Left renal pelvis (tissue), 4 donors: ENCODE results near the gene SAC3D1. TPM values are rescaled to one million over a fixed set of nuclear protein-coding genes. Genes with fewer than 3 reads are reported as not detected.
A peak's percentile ranks its signal among the peaks of the same experiment; 100 is the strongest.
"Not testable (repeated sequence)": the region's sequence is repeated elsewhere in the genome, so short reads cannot be mapped to it uniquely, and the experiment has no call there.

Source experiments
- DNase-seq, 4 donors: peaks; one replicate each; pipeline ENCODE4 v3.0.0-alpha.2; 2013; ENCODE audit warnings: low read depth in 4 of 4, low spot score in 3 of 4
- polyA plus RNA-seq, 4 donors: library from polyadenylated mRNA; unstranded; fragments of 120-200 nt; gene quantifications; one replicate each; pipeline ENCODE4 v1.2.1, GENCODE V29; 2013; ENCODE audit not compliant: insufficient read length in 4 of 4

SAC3D1 gene
- polyA plus RNA-seq = 10 to 100 TPM; 10.6 to 19.5 (median 11.3) TPM

GRCh38 chr11:65040847-65041622, at the start of gene SAC3D1:
Gene SAC3D1 (plus strand): TSS chr11:65041210. CDS start chr11:65041293, 83 bp downstream.
- peak; percentile 77 to 87 (median 81) for DNase-seq

GRCh38 chr11:64994318-64994717, 46.7 kb upstream of the SAC3D1 start:
- no peak for DNase-seq

GRCh38 chr11:64996327-64996709, 44.7 kb upstream of the SAC3D1 start:
- DNase-seq = no peak

- peak; percentile 66 to 76 (median 69) for DNase-seq
Observed at GRCh38 chr11:64996710-64997380, 44.2 kb upstream of the SAC3D1 start, which contains the start of gene BATF2. Gene BATF2 (minus strand): TSS chr11:64996971. CDS start chr11:64996914, 57 bp downstream.

- no peak for DNase-seq
Observed at GRCh38 chr11:64998141-64998540, 42.9 kb upstream of the SAC3D1 start.

GRCh38 chr11:64998690-64999431, 42.1 kb upstream of the SAC3D1 start:
- no peak for DNase-seq

- DNase-seq = no peak
Observed at GRCh38 chr11:64999478-64999877, 41.5 kb upstream of the SAC3D1 start.

GRCh38 chr11:65002706-65003105, 38.3 kb upstream of the SAC3D1 start:
- DNase-seq = no peak

GRCh38 chr11:65003282-65003681, 37.7 kb upstream of the SAC3D1 start:
- no peak for DNase-seq

GRCh38 chr11:65003968-65004367, 37.0 kb upstream of the SAC3D1 start:
- not testable (repeated sequence) for DNase-seq

- no peak for DNase-seq
Observed at GRCh38 chr11:65008016-65008415, 33.0 kb upstream of the SAC3D1 start.

- DNase-seq = no peak
Observed at GRCh38 chr11:65008873-65009272, 32.1 kb upstream of the SAC3D1 start.

GRCh38 chr11:65013130-65013887, 27.7 kb upstream of the SAC3D1 start:
- peak; percentile 70 to 81 (median 76) for DNase-seq

GRCh38 chr11:65013888-65014725, 26.9 kb upstream of the SAC3D1 start, which contains the start of gene ARL2:
Gene ARL2 (plus strand): TSS chr11:65014160. CDS start chr11:65014208, 48 bp downstream.
- DNase-seq = peak; percentile 80 to 89 (median 84)

GRCh38 chr11:65014726-65015227, 26.2 kb upstream of the SAC3D1 start:
- no peak for DNase-seq

GRCh38 chr11:65016705-65017104, 24.3 kb upstream of the SAC3D1 start:
- DNase-seq = no peak

GRCh38 chr11:65017937-65018336, 23.1 kb upstream of the SAC3D1 start:
- DNase-seq = no peak

- DNase-seq = no peak
Observed at GRCh38 chr11:65019824-65020223, 21.2 kb upstream of the SAC3D1 start.

GRCh38 chr11:65021003-65021402, 20.0 kb upstream of the SAC3D1 start:
- DNase-seq = no peak
